Measurements from ENCODE around the gene EIF4A3.

Gene EIF4A3

GRCh38 chr17:80107231-80108021 is 39.5 kb downstream of the EIF4A3 start:
- TF ChIP-seq, protein P1, sequence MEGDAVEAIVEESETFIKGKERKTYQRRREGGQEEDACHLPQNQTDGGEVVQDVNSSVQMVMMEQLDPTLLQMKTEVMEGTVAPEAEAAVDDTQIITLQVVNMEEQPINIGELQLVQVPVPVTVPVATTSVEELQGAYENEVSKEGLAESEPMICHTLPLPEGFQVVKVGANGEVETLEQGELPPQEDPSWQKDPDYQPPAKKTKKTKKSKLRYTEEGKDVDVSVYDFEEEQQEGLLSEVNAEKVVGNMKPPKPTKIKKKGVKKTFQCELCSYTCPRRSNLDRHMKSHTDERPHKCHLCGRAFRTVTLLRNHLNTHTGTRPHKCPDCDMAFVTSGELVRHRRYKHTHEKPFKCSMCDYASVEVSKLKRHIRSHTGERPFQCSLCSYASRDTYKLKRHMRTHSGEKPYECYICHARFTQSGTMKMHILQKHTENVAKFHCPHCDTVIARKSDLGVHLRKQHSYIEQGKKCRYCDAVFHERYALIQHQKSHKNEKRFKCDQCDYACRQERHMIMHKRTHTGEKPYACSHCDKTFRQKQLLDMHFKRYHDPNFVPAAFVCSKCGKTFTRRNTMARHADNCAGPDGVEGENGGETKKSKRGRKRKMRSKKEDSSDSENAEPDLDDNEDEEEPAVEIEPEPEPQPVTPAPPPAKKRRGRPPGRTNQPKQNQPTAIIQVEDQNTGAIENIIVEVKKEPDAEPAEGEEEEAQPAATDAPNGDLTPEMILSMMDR (IDR thresholded peaks at IDR 0.05; ENCODE audit: borderline replicate concordance, extremely low read depth, low read length, poor library complexity, severe bottlenecking): no peak
- TF ChIP-seq EZH2 (IDR thresholded peaks at IDR 0.05; ENCODE audit: borderline replicate concordance, low read depth, low read length, severe bottlenecking): no peak
- Histone ChIP-seq H3K4me3 (ENCODE audit: low read depth in 1 of 2, low read length in 2 of 2) (no peak overlapping the region), H3K9me3 (ENCODE audit: insufficient read depth, low read length, severe bottlenecking) (no peaks in the 10 kb centered on the region), H3K79me2 (ENCODE audit: insufficient read depth, low read length) (peaks cover 6% of the 10 kb centered on the region), H2AFZ (ENCODE audit: low read depth, low read length) (no peak overlapping the region), H3K27ac (ENCODE audit: low read length) (no peak overlapping the region), H3K36me3 (ENCODE audit: insufficient read depth, low read length) (no peaks in the 10 kb centered on the region), H4K20me1 (ENCODE audit: insufficient read depth, low read length) (no peaks in the 10 kb centered on the region), H3K4me2 (ENCODE audit: insufficient read depth, low read length) (no peak overlapping the region), H3K27me3 (ENCODE audit: insufficient read depth, low read length, poor library complexity) (no peaks in the 10 kb centered on the region), H3K9ac (ENCODE audit: low read depth, low read length) (no peak overlapping the region), H3K4me1 (ENCODE audit: insufficient read depth, low read length) (peaks cover 7% of the 10 kb centered on the region)
- DNase-seq (no peak), ATAC-seq (ENCODE audit: insufficient read depth, low read depth) (no peak)

DNA sequence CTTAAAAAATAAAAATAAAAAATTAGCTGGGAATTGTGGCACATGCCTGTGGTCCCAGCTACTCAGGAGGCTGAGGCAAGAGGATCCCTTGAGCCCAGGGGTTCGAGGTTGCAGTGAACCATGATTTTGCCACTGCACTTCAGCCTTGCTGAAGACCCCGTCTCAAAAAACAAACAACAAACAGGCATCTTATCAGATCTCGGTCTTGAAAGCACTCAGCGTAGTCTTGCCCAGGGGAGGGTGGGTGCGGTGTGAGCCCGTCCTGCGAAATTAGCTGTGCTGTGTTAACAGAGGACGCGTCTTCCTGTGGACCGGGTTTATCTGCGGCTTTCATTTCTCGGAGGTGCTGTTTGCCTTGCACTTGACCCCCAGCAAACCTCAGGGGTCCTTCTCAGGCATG is 40.2 kb downstream of the EIF4A3 start:
- no peak for DNase-seq
- H3K4me3 ChIP-seq (ENCODE audit: low read depth in 1 of 2, low read length in 2 of 2): no peak overlapping the region
- no peaks in the 10 kb centered on the region for H3K27me3 ChIP-seq (ENCODE audit: insufficient read depth, low read length, poor library complexity)
- TF ChIP-seq, protein P1 (IDR thresholded peaks at IDR 0.05; ENCODE audit: borderline replicate concordance, extremely low read depth, low read length, poor library complexity, severe bottlenecking): no peak
- no peak for TF ChIP-seq EZH2 (IDR thresholded peaks at IDR 0.05; ENCODE audit: borderline replicate concordance, low read depth, low read length, severe bottlenecking)
- no peaks in the 10 kb centered on the region for H4K20me1 ChIP-seq (ENCODE audit: insufficient read depth, low read length)
- H2AFZ ChIP-seq (ENCODE audit: low read depth, low read length): no peak overlapping the region
- H3K27ac ChIP-seq (ENCODE audit: low read length): no peak overlapping the region
- no peak overlapping the region for H3K9ac ChIP-seq (ENCODE audit: low read depth, low read length)
- no peaks in the 10 kb centered on the region for H3K9me3 ChIP-seq (ENCODE audit: insufficient read depth, low read length, severe bottlenecking)
- no peaks in the 10 kb centered on the region; the same call in 1 of the 2 replicates for H3K36me3 ChIP-seq (ENCODE audit: insufficient read depth, low read length)
- H3K4me2 ChIP-seq (ENCODE audit: insufficient read depth, low read length): no peak overlapping the region
- peaks cover 13% of the 10 kb centered on the region for H3K4me1 ChIP-seq (ENCODE audit: insufficient read depth, low read length)
- peaks cover 12% of the 10 kb centered on the region for H3K79me2 ChIP-seq (ENCODE audit: insufficient read depth, low read length)
- ATAC-seq (ENCODE audit: insufficient read depth, low read depth): no peak

DNA sequence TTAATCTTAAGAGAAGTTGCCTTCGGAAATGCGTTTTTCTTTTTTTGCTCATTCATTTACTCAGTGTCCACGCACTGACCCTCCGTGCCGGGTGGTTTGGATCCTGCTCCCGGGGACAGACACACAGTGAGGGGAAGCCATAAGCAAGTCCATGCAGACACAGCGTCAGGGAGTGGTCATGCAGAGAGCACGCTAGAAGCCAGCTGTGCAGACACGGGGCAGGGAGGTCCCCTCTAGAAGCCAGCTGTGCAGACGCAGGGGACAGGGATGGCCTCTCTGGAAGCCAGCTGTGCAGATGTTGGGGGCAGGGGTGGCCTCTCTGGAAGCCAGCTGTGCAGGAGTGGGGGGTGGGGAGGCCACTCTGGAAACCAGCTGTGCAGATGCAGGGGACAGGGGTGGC is 40.8 kb downstream of the EIF4A3 start:
- no peak overlapping the region for H3K4me3 ChIP-seq (ENCODE audit: low read depth in 1 of 2, low read length in 2 of 2)
- no peaks in the 10 kb centered on the region for H3K9me3 ChIP-seq (ENCODE audit: insufficient read depth, low read length, severe bottlenecking)
- no peak overlapping the region for H3K4me2 ChIP-seq (ENCODE audit: insufficient read depth, low read length)
- no peaks in the 10 kb centered on the region; the same call in 1 of the 2 replicates for H3K36me3 ChIP-seq (ENCODE audit: insufficient read depth, low read length)
- H3K27me3 ChIP-seq (ENCODE audit: insufficient read depth, low read length, poor library complexity): no peaks in the 10 kb centered on the region
- H3K4me1 ChIP-seq (ENCODE audit: insufficient read depth, low read length): peaks cover 13% of the 10 kb centered on the region
- H2AFZ ChIP-seq (ENCODE audit: low read depth, low read length): no peak overlapping the region
- no peaks in the 10 kb centered on the region for H4K20me1 ChIP-seq (ENCODE audit: insufficient read depth, low read length)
- no peak overlapping the region for H3K27ac ChIP-seq (ENCODE audit: low read length)
- DNase-seq (no peak), ATAC-seq (ENCODE audit: insufficient read depth, low read depth) (no peak)
- peaks cover 15% of the 10 kb centered on the region for H3K79me2 ChIP-seq (ENCODE audit: insufficient read depth, low read length)
- H3K9ac ChIP-seq (ENCODE audit: low read depth, low read length): no peak overlapping the region
- TF ChIP-seq, protein P1 (IDR thresholded peaks at IDR 0.05; ENCODE audit: borderline replicate concordance, extremely low read depth, low read length, poor library complexity, severe bottlenecking): no peak
- TF ChIP-seq EZH2 (IDR thresholded peaks at IDR 0.05; ENCODE audit: borderline replicate concordance, low read depth, low read length, severe bottlenecking): no peak

Data from DND-41 (cell line).